Measurements from ENCODE around the gene C11orf58.

Gene C11orf58

DNA sequence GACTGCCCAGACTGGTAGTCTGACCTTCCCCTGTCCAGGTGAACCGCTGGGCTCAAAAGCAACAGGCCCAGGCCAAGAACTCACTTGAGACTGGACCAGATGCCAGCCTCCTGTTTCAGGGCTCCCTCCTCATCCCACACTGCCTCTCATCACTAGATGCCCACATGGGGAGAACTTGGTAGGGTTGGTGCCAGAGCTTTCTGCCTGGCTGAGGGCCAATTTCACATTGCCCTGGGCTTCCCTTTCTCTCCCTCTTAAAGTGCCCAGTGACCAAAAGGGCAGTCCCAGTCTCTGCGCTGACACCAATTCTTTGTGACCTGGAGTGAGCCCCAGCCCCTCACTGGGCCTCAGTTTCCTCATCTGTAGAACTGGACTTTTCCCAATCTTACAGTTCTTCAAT, 41.7 kb downstream of the C11orf58 start:
- Histone ChIP-seq H3K9me3 (ENCODE audit: control insufficient read depth, insufficient read depth, low read length) (no peaks in the 10 kb centered on the region), H3K4me3 (ENCODE audit: low read depth, low read length) (no peak overlapping the region), H3K4me1 (ENCODE audit: control insufficient read depth, insufficient read depth, low read length) (no peaks in the 10 kb centered on the region), H3K36me3 (ENCODE audit: control insufficient read depth, insufficient read depth, low read length) (no peaks in the 10 kb centered on the region), H3K9ac (ENCODE audit: low read depth, low read length) (no peak overlapping the region), H3K27me3 (ENCODE audit: control insufficient read depth, insufficient read depth, low read length) (no peaks in the 10 kb centered on the region)

- Histone ChIP-seq H3K36me3 (ENCODE audit: control insufficient read depth, insufficient read depth, low read length) (no peaks in the 10 kb centered on the region), H3K27me3 (ENCODE audit: control insufficient read depth, insufficient read depth, low read length) (no peaks in the 10 kb centered on the region), H3K4me3 (ENCODE audit: low read depth, low read length) (no peak overlapping the region), H3K9ac (ENCODE audit: low read depth, low read length) (no peak overlapping the region), H3K9me3 (ENCODE audit: control insufficient read depth, insufficient read depth, low read length) (no peaks in the 10 kb centered on the region), H3K4me1 (ENCODE audit: control insufficient read depth, insufficient read depth, low read length) (no peaks in the 10 kb centered on the region)
Observed at GRCh38 chr11:16780698-16781550, 42.5 kb downstream of the C11orf58 start.

DNA sequence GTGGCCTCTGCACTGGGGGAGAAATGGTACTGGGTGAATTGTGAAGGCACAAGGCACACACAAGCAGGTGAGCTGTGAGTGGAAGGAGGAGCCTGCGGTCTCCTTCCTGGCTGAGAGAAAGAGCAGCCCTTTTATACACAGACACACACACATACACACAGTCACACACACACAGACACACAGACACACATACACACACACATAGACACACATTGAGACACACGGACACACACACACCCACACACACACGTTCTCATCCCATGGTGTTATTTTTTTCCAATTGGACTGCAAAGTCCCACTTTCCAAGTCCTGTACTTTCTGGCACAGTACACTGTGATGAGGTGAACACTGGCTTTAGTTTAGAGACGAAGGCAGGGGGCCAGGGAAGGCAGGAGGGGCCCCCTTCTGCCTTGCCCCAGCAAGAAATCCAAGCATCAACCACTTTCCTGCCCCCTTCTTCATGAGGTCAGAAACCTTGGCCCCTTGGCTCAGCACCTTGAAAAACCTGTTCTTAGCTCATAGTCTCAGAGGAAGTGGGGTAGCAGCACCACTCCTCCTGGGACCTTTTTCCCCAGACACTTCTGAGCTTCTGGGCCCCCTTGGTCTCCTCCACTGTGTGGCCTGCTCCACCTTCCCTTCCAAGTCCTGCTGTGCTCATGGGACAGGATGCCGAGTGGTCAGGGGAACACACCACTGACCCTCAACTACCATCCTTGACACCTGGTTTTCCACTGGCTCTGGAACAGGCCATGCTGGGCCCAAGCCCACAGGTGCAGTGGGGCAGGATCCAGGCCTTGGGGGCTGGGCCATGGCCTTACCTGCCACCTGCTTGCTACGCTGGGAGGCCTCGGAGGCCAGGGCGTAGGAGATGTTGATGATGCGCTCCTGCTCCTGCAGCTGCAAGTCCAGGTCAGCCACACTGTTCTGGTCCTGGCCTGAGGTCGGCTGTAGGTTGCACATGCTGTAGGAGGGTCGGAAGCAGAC, 43.8 kb downstream of the C11orf58 start:
- Histone ChIP-seq H3K9ac (ENCODE audit: low read depth, low read length) (no peak overlapping the region), H3K4me3 (ENCODE audit: low read depth, low read length) (no peak overlapping the region), H3K36me3 (ENCODE audit: control insufficient read depth, insufficient read depth, low read length) (no peaks in the 10 kb centered on the region), H3K27me3 (ENCODE audit: control insufficient read depth, insufficient read depth, low read length) (no peaks in the 10 kb centered on the region), H3K9me3 (ENCODE audit: control insufficient read depth, insufficient read depth, low read length) (no peaks in the 10 kb centered on the region), H3K4me1 (ENCODE audit: control insufficient read depth, insufficient read depth, low read length) (no peaks in the 10 kb centered on the region)

- Histone ChIP-seq H3K4me1 (ENCODE audit: control insufficient read depth, insufficient read depth, low read length) (no peaks in the 10 kb centered on the region), H3K9ac (ENCODE audit: low read depth, low read length) (no peak overlapping the region), H3K27me3 (ENCODE audit: control insufficient read depth, insufficient read depth, low read length) (no peaks in the 10 kb centered on the region), H3K4me3 (ENCODE audit: low read depth, low read length) (no peak overlapping the region), H3K9me3 (ENCODE audit: control insufficient read depth, insufficient read depth, low read length) (no peaks in the 10 kb centered on the region), H3K36me3 (ENCODE audit: control insufficient read depth, insufficient read depth, low read length) (no peaks in the 10 kb centered on the region)
Observed at GRCh38 chr11:16783321-16783801, 44.9 kb downstream of the C11orf58 start.

GRCh38 chr11:16784097-16784496, 45.6 kb downstream of the C11orf58 start:
- no peaks in the 10 kb centered on the region for H3K4me1 ChIP-seq (ENCODE audit: control insufficient read depth, insufficient read depth, low read length)
- no peaks in the 10 kb centered on the region for H3K27me3 ChIP-seq (ENCODE audit: control insufficient read depth, insufficient read depth, low read length)
- H3K9ac ChIP-seq (ENCODE audit: low read depth, low read length) = no peak overlapping the region
- H3K9me3 ChIP-seq (ENCODE audit: control insufficient read depth, insufficient read depth, low read length) = no peaks in the 10 kb centered on the region
- no peak overlapping the region for H3K4me3 ChIP-seq (ENCODE audit: low read depth, low read length)
- no peaks in the 10 kb centered on the region for H3K36me3 ChIP-seq (ENCODE audit: control insufficient read depth, insufficient read depth, low read length)

DNA sequence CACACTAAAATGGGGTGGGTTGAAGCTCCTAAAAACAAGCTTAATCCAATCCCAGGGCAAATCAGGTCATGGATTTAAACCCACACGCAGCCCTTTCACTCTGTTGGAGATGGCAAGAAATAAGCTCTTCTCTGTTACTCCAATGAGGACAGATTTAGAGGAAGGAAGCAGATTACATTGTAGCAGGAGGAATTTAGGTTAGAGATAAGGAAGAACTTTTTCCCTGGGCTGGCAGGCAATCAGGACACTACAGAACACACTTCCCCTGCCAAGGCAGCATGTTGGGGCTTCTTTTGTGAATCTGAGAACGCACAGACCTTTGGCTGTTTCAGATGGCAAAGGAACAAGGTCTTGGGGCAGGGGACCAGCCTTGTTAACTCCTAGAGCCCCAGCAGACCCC, 46.2 kb downstream of the C11orf58 start:
- Histone ChIP-seq H3K27me3 (ENCODE audit: control insufficient read depth, insufficient read depth, low read length) (no peaks in the 10 kb centered on the region), H3K4me1 (ENCODE audit: control insufficient read depth, insufficient read depth, low read length) (no peaks in the 10 kb centered on the region), H3K9ac (ENCODE audit: low read depth, low read length) (no peak overlapping the region), H3K9me3 (ENCODE audit: control insufficient read depth, insufficient read depth, low read length) (no peaks in the 10 kb centered on the region), H3K36me3 (ENCODE audit: control insufficient read depth, insufficient read depth, low read length) (no peaks in the 10 kb centered on the region), H3K4me3 (ENCODE audit: low read depth, low read length) (no peak overlapping the region)

DNA sequence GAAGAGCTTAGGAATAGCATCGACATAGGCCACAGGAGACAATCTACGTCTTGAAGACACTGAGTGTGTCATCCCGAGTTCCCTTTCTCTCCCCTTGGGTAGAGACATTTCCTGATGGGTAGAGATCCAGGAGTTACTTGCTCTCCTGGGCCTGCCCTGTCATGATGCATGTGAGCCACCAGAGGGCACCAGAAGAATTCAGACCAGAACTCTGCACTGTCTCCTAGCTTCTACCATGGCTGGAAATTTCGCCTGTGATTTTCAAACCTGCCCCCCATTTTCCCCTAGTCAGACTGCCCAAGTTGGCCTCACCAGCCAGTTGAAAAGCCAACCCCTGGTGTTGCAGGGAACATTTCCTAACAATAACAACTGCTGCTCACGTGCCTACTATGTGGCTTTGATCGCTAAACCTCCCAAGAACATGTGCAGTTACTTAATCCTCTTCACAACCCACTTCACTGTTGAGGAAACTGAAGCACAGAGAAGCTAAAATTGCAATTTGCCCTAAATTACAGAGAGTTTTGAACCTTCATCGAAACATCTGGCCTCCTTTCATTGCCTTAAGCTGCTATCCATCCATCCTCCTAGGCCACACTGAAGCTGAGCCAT, 47.2 kb downstream of the C11orf58 start:
- Histone ChIP-seq H3K27me3 (ENCODE audit: control insufficient read depth, insufficient read depth, low read length) (no peaks in the 10 kb centered on the region), H3K9me3 (ENCODE audit: control insufficient read depth, insufficient read depth, low read length) (no peaks in the 10 kb centered on the region), H3K36me3 (ENCODE audit: control insufficient read depth, insufficient read depth, low read length) (no peaks in the 10 kb centered on the region), H3K4me1 (ENCODE audit: control insufficient read depth, insufficient read depth, low read length) (no peaks in the 10 kb centered on the region), H3K4me3 (ENCODE audit: low read depth, low read length) (no peak overlapping the region), H3K9ac (ENCODE audit: low read depth, low read length) (no peak overlapping the region)

GRCh38 chr11:16786131-16786530, 47.7 kb downstream of the C11orf58 start:
- H3K4me3 ChIP-seq (ENCODE audit: low read depth, low read length) = no peak overlapping the region
- no peaks in the 10 kb centered on the region for H3K9me3 ChIP-seq (ENCODE audit: control insufficient read depth, insufficient read depth, low read length)
- H3K27me3 ChIP-seq (ENCODE audit: control insufficient read depth, insufficient read depth, low read length) = no peaks in the 10 kb centered on the region
- no peaks in the 10 kb centered on the region for H3K4me1 ChIP-seq (ENCODE audit: control insufficient read depth, insufficient read depth, low read length)
- no peak overlapping the region for H3K9ac ChIP-seq (ENCODE audit: low read depth, low read length)
- H3K36me3 ChIP-seq (ENCODE audit: control insufficient read depth, insufficient read depth, low read length) = peaks cover 2% of the 10 kb centered on the region

- H3K9ac ChIP-seq (ENCODE audit: low read depth, low read length) = no peak overlapping the region
- H3K9me3 ChIP-seq (ENCODE audit: control insufficient read depth, insufficient read depth, low read length) = no peaks in the 10 kb centered on the region
- peaks cover 2% of the 10 kb centered on the region for H3K36me3 ChIP-seq (ENCODE audit: control insufficient read depth, insufficient read depth, low read length)
- H3K4me1 ChIP-seq (ENCODE audit: control insufficient read depth, insufficient read depth, low read length) = no peaks in the 10 kb centered on the region
- no peaks in the 10 kb centered on the region for H3K27me3 ChIP-seq (ENCODE audit: control insufficient read depth, insufficient read depth, low read length)
- no peak overlapping the region for H3K4me3 ChIP-seq (ENCODE audit: low read depth, low read length)
Observed at GRCh38 chr11:16787035-16787742, 48.7 kb downstream of the C11orf58 start.

DNA sequence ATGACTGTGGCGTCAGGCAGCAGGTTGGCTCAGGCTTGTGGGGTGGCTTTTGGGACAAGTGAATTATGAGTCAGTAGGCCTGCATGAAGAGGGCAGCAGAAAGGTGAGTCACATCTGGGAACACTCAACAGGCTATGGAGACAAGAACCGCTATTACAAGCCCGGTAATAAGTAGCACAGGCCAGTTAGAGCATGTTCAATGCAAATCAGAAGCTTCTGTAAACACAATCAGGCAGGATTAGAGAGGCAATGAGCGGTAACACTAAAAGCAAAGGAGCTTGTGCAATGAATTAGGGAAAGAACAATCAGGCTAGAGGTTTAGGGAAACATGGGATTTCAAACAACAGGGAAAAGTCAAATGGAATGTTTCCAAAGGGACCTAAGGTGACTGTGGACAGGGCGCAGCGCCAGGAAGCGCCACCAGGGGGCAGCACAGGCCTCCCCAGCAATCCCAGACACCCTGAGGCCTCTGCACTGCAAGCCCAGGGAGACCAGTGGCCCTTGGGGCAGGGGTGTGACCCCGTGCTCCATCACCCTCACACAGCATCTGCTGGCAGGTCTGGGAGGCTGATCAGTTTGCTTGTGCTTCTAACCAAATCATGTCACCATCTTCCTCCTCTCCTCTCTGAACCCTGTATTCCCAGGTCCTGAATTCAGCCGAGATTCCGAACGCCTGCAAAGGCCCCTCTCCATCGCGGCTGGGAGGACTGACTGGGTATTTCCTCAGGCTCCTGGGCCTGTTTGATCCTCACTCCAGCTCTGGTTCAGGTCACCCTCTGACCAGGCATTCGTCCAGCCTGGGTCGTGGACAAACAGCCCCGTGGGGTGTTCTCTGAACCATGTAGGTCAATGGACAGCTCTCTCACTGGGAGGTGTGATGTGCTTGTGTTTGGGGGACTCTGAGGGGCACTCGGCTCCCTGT, 50.0 kb downstream of the C11orf58 start:
- no peak overlapping the region for H3K4me3 ChIP-seq (ENCODE audit: low read depth, low read length)
- no peaks in the 10 kb centered on the region for H3K27me3 ChIP-seq (ENCODE audit: control insufficient read depth, insufficient read depth, low read length)
- H3K9ac ChIP-seq (ENCODE audit: low read depth, low read length) = no peak overlapping the region
- H3K4me1 ChIP-seq (ENCODE audit: control insufficient read depth, insufficient read depth, low read length) = no peaks in the 10 kb centered on the region
- peaks cover 2% of the 10 kb centered on the region for H3K36me3 ChIP-seq (ENCODE audit: control insufficient read depth, insufficient read depth, low read length)
- no peaks in the 10 kb centered on the region for H3K9me3 ChIP-seq (ENCODE audit: control insufficient read depth, insufficient read depth, low read length)

Measured in iPS-15b (cell line).